Activated CD4-positive, alpha-beta T cell treated with anti-CD3 and anti-CD28 coated beads, Interleukin-10, Interleukin-2, amounts not matched to agents 100 ng/mL and 50 ng/mL, durations not matched to agents 16 hours and 8 hours (primary cell): Measurements from ENCODE around the gene CELSR2.

Experiments used
- DNase-seq: peaks from one replicate; pipeline ENCODE4 v3.0.0-alpha.2; 2020

CELSR2 gene

DNA sequence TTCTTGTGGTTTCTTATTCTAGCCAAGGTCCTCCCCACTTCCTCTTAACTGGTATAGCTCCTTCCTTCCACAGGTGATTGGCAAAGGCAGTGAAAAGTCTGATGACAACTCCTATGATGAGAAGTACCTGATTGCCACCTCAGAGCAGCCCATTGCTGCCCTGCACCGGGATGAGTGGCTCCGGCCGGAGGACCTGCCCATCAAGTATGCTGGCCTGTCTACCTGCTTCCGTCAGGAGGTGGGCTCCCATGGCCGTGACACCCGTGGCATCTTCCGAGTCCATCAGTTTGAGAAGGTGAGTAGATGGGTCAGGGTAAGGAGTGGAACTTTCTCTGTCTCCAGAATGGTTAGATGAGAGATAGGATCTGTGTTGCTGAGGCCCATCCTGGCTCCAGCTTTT lies 14.2 kb upstream of the CELSR2 start:
- DNase-seq, result no peak

DNA sequence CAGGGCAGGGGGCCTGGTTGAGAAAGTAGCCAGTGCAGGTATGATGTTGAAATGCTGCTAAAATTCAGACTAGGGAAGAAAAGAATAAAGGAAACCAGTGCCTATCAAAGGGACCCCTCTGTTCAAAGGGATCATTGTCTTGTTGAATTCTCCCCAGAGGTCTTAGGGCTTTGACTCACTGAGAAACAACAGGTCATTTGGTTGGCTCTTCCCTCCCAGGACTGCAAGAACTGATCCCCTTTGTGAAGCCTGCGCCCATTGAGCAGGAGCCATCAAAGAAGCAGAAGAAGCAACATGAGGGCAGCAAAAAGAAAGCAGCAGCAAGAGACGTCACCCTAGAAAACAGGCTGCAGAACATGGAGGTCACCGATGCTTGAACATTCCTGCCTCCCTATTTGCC lies 11.8 kb upstream of the CELSR2 start:
- DNase-seq, result no peak

DNA sequence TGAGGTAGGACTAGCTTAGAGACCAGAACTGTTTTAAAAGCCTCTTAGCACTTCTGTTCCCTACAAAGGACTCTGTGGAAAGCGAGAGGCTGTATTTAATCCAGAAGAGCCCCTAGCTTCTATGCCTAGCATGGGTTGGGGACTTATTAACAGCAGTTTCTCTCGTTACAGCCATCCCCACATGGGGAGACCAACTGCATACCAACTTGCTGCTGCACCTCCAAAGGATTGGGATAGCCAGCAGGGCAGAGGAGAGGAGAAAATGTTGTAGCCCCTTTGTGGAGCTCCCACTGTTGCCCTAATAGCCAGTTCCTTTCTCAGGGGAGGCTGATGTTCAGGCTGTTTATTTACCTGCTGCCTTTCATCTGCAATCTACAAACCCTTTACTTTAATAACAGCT lies 11.0 kb upstream of the CELSR2 start:
- DNase-seq, result no peak

DNA sequence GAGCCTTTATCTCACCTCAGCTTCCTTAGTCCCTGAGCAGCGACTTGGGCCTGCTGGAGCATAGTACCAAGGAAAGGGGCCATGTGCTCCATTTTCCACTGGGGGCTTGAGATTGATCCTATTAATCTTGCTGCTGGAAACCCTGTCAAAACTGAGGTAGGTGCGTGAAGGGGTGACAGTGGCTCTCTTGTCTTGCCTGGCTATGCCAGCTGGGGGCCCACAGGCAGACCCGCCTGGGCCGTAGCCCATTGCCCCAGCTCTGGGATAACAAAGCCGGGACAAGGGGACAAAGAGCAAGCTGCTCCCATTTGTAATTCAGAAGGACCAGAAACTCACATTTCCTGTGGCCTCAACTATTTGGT lies 10.3 kb upstream of the CELSR2 start:
- no peak for DNase-seq

DNA sequence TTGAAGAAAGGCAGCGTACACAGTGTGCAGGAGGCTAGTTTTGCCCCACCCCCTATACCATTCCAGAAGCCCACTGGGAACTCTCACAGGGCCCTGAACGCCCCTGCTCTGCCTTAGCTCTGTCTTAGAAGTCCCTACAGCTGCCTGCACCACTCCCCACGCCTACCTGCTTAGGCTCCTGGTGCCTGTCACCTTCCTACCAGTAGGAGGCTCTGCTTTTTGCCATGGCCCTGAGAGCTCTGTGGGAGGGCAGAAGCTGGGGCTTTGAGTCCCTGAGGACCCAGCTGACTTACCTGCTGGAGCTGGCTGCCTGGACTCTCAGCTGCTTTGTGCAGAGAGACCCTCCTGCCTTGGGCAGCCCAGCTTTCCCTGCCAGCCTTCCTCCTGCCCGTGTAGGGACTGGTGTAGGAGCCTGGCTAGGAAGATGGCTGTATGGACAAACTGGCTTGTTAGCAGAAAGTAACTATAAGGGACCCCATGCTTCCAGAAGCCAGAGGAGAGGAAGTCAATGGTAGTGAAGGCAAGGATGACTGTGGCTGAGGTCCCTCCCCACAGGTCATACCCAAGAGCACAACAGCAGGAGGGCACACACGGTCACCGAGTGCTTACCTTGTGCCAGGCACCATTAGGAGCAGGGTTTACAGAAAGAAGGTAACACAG lies 9.8 kb upstream of the CELSR2 start:
- DNase-seq, result peak; percentile 43

DNA sequence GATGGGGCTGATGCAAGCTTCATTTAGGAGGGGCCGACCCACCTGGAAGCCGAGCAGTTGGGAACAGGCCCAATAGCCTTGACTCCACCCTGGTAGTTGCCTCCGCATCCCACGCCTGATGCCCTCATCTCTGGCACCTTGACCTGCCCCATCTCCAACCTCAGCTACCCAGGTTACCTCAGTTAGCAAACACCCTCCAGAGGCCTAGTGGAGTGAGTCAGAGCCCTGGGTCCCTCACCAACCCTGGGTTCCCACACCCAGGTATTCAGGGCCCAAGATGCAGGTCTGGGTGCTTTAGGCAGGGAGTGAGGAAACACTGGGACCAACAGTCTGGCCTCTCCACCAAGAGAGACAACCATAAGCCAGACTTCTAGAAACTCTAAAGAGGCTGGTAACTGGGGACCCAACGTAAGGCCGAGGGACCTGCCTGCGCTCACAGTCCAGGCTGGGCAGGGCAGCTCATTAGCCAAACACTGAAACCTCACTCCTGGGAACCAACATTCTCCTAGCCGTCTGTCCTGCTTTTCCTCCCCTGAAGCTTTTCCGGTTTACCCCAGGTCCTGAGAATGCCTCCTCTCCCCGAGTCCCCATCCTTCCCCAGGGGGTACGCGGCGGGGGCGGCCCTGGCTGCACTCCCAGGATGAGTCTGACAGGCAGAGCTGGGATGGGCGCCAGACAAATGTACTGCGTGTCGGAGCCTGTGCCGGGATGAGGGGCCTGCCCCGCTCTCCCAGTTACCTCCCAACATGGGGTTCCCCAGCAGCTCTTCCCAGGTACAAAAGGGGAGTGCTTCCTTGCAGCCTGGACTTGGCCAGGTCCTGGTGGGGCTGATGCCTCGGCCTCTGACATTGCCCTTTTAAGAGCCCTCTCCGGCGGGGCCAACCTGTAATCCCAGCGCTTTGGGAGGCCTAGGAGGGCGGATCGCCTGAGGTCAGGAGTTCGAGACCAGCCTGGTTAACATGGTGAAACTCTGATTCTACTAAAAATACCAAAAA lies 8.9 kb upstream of the CELSR2 start:
- DNase-seq, result peak; percentile 30

DNA sequence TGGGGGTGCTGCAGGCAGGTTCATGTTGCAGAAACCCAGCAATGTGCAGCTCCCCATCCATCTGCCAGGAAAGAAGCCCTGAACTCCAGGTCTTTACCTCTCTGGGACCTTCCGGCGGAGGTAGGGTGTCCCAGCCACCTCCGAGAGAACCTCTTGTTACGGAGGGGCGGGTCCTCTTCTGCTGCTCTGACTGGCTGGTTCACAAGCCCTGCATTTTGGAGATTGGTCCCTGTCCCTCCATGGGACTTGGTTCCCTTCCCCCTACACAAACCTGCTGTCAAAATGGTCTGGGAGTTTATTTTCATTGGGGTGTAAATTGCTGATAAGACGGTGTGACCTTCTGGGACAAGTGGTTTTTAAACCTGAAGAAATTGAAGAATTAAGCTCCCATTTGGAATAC lies 8.0 kb upstream of the CELSR2 start:
- DNase-seq, result no peak

DNA sequence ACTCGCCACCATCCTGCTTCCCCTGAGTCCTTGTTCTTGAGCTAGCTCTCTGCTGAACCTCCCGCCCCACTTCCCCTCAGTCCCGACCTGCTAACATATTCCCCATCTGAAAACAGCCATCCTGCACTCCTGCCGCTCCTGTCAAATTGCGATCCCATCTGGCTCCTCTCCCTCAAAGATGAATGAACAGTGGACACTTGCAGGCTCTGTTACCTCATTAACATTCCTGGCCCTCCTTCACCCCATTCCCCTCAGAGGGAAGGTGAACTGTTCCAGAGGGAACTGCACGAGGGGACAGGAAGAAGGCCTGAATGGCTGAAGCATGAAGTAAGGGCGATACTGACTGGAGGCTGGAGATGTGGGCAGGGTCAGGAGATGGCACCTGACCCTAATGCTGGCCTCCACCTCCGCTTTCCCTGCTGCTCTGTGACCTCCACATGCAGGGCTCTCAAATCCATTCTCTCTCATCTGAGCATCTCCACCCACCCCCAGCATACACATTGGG lies 7.4 kb upstream of the CELSR2 start:
- DNase-seq, result no peak

DNA sequence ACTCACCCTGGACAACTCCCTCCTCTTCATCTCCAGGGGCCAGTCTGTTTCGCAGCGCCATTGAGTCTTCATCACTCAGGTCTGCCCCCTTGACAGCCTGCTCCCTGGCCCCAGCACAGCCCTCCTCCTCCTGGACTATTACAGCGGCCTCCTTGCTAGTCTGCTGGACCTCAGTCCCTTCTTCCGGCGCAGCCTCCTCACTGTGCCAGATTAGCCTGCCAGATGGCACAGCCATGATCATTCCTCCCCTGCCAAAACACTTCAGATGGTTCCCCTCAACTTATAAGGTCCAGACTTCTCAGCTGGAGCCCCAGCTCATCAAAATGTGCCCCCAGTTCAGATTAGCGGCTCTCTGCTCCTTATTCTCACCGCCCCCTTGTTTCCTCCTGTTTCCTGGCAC lies 7.0 kb upstream of the CELSR2 start:
- DNase-seq, result no peak

DNA sequence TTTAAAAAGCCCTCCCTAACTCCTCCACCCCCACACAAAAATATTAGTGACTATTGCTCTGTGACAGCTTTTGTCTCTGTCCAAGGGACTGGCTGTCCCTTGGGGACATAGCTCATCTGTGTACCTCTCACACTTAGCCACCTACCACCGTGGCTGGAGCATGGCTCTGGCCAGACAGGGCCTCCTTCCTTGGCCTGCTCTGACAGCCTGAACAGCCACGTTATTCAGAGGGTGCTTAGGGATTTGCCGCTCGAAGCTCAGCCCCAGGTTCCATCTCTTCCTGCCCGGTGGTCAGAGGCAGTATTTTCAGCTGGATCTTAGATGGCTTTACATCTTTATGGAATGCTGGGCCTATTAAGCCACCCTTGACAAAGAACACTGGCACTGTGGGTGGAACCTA lies 6.1 kb upstream of the CELSR2 start:
- DNase-seq, result no peak

DNA sequence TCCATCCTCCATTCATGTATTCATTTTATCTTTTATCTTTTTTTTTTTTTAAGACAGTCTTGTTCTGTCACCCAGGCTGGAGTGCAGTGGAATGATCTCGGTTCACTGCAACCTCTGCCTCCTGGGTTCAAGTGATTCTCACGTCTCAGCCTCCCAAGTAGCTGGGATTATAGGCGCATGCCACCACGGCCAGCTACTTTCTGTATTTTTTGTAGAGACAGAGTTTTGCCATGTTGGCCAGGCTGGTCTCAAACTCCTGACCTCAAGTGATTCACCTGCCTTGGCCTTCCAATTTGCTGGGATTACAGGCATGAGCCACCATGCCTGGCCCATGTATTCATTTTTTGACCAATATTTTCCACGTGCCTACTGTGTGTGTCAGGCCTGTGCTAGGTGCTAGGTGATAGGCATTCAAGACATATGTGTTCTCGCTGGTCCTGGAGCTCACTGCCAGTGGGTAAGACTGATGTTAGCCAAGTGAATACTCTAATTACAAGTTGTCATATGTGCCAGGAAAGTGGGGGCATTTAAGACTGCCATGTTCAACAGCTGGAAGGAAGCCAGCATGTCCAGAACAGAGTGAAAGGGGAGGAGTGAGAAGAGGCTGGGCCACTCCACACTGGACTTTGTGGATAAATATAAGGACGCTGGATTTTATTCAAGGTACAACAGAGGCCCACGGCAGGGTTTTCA lies 5.3 kb upstream of the CELSR2 start:
- no peak for DNase-seq

DNA sequence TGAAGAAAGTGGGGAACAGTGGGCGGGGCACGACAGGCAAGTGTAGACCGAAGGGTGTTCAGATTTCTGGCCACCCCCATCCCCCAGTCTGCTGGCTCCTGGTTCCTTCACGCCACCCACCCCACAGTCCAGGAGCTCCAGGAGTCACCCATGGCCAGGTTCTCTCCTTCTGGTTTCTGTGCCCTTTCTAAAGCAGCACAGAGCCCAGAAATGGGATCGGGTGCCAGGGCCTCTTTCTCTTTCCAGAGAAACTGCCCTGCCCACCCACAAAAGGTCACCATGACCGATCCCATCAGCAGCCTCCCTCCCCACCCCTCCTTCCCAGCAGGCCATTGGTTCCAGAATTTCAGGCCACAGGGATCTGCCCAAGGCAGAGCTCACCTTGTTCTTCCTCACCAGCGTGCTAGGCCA lies 3.2 kb upstream of the CELSR2 start:
- DNase-seq, result no peak

DNA sequence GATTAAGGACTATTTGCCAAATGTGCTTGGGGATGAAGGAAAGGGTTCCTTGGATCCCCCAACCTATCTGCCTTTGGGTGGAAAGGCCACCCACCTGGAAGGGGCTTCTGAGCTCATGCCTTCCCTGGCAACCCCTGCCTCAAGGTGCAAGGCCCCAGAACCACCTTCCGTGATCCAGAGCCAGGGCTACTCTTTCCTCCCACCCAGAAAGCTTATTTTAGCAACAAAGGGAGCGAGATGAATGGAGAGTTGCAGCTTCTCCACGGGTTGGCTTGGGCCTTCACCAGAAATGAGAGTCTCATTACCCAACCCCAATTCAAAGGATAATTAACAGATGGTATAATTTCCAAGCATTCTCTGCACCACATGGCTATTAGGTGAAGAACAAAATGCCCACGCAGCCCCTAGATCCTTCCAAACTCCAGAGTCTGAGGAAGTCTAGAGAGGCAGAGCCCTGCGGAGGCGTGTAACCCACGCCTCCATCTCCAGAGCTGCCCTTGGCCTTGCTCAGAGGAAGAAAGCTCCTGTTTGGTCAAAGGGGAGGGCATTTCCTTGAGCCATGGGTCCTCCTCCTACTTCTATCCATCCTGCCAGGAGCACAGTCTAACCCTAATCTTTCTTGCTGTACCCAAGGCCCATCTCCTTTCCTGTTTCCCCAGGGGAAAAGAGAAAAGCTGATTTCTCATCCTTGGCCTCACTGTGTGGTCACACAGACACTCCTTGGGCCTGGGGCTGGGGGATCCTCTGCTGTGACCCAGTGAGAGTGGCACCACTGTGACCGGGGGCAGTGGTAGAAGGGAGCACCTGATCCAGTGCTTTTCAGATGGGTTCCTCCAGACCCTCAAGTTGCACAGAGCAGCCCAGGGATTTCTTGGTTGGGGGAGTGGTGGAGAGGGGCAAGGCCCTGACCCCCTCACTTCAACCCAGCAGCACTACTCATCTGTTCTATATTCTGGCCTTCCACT lies 1.7 kb upstream of the CELSR2 start:
- no peak for DNase-seq

DNA sequence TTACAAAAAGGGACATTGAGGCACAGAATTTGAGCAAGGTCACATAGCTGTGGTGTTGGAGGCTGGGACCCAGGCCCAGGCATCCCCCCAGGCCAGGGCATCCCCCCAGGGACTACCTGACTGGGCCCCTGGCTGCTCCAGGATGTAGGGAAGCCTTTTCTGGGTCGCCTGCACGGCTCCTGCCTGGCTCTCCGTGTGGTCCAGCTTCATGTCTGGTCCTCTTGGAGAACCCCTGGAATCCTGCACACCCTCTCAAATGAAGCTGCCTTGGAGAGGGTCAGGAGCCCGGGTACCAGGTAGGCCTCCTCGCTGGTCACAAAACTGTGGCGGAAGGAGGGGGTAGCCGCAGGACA lies 919 bp upstream of the CELSR2 start:
- DNase-seq, result no peak

DNA sequence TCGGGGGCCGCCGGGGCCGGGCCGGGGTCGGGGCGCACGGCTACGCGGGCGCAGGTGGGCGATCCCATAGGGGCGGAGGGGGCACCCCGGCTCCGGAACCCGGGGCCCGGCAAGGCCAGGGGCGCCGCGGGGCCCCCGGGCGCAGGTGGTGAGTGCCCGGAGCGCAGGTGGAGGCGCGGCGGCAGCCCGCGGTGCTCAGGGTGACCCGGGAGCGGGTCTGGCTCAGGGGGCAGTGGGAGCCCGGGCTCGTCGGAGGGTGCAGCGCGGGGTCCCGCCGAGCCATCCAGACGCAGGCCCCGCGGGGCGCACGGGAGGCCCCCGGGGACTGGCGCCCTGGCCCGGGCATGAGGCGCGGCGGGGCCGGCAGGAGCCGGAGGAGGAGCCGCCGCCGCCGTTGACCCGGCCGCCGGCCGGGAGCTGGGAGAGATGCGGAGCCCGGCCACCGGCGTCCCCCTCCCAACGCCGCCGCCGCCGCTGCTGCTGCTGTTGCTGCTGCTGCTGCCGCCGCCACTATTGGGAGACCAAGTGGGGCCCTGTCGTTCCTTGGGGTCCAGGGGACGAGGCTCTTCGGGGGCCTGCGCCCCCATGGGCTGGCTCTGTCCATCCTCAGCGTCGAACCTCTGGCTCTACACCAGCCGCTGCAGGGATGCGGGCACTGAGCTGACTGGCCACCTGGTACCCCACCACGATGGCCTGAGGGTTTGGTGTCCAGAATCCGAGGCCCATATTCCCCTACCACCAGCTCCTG lies 489 bp downstream of the CELSR2 start:
- DNase-seq, result no peak

DNA sequence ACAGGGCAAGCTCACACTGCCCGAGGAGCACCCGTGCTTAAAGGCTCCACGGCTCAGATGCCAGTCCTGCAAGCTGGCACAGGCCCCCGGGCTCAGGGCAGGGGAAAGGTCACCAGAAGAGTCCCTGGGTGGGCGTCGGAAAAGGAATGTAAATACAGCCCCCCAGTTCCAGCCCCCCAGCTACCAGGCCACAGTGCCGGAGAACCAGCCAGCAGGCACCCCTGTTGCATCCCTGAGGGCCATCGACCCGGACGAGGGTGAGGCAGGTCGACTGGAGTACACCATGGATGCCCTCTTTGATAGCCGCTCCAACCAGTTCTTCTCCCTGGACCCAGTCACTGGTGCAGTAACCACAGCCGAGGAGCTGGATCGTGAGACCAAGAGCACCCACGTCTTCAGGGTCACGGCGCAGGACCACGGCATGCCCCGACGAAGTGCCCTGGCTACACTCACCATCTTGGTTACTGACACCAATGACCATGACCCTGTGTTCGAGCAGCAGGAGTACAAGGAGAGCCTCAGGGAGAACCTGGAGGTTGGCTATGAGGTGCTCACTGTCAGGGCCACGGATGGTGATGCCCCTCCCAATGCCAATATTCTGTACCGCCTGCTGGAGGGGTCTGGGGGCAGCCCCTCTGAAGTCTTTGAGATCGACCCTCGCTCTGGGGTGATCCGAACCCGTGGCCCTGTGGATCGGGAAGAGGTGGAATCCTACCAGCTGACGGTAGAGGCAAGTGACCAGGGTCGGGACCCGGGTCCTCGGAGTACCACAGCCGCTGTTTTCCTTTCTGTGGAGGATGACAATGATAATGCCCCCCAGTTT lies 1.3 kb downstream of the CELSR2 start:
- DNase-seq, result no peak

DNA sequence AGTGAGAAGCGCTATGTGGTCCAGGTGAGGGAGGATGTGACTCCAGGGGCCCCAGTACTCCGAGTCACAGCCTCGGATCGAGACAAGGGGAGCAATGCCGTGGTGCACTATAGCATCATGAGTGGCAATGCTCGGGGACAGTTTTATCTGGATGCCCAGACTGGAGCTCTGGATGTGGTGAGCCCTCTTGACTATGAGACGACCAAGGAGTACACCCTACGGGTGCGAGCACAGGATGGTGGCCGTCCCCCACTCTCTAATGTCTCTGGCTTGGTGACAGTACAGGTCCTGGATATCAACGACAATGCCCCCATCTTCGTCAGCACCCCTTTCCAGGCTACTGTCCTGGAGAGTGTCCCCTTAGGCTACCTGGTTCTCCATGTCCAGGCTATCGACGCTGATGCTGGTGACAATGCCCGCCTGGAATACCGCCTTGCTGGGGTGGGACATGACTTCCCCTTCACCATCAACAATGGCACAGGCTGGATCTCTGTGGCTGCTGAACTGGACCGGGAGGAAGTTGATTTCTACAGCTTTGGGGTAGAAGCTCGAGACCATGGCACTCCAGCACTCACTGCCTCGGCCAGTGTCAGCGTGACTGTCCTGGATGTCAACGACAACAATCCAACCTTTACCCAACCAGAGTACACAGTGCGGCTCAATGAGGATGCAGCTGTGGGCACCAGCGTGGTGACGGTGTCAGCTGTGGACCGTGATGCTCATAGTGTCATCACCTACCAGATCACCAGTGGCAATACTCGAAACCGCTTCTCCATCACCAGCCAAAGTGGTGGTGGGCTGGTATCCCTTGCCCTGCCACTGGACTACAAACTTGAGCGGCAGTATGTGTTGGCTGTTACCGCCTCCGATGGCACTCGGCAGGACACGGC lies 2.2 kb downstream of the CELSR2 start:
- DNase-seq, result no peak

DNA sequence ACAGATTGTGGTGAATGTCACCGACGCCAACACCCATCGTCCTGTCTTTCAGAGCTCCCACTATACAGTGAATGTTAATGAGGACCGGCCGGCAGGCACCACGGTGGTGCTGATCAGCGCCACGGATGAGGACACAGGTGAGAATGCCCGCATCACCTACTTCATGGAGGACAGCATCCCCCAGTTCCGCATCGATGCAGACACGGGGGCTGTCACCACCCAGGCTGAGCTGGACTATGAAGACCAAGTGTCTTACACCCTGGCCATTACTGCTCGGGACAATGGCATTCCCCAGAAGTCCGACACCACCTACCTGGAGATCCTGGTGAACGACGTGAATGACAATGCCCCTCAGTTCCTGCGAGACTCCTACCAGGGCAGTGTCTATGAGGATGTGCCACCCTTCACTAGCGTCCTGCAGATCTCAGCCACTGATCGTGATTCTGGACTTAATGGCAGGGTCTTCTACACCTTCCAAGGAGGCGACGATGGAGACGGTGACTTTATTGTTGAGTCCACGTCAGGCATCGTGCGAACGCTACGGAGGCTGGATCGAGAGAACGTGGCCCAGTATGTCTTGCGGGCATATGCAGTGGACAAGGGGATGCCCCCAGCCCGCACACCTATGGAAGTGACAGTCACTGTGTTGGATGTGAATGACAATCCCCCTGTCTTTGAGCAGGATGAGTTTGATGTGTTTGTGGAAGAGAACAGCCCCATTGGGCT lies 3.0 kb downstream of the CELSR2 start:
- DNase-seq, result no peak
